VCaP (cell line): Measurements from ENCODE around the gene POLR2E.

Experiments used
- H3K27ac ChIP-seq: fragments of 450-650 bp; 2 replicates; pipeline ENCODE4 v1.5.1; 2017
- TF ChIP-seq, protein P1 (sequence below): fragments of 450-650 bp; conservative IDR thresholded peaks from 2 replicates; pipeline ENCODE4 v1.5.1; 2017; ENCODE audit warnings: mild to moderate bottlenecking, moderate library complexity

POLR2E gene

DNA sequence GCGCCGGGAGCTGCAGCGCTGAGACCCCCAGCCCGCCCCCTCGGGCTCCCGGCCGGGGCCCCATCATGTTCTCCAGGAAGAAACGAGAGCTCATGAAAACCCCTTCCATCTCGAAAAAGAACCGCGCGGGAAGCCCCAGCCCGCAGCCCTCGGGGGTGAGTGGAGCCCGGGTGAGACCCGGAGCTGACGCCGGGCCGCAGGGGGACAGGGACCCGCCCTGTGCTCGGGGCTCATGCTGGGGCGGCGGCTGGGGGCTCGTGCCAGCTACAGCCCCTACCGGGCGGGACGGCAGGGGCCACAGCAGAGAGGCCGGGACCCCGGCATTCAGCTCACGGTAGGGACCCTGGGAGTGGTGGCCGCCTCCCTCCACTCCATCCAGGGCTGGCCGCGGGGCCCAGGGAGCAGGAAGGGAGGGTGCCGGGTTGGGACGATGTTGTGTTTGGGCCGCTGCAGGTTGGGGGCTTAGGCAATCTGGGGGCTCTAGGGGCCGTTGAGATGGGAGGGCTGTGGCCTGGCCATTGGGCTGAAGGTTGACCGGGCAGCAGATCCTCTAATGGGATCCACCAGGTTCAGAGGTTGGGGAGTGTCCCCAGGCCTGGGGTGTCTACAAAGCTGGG is 27.7 kb downstream of the POLR2E start:
- no peak overlapping the region; the same call in 1 of the 2 replicates for H3K27ac ChIP-seq
- TF ChIP-seq, protein P1, sequence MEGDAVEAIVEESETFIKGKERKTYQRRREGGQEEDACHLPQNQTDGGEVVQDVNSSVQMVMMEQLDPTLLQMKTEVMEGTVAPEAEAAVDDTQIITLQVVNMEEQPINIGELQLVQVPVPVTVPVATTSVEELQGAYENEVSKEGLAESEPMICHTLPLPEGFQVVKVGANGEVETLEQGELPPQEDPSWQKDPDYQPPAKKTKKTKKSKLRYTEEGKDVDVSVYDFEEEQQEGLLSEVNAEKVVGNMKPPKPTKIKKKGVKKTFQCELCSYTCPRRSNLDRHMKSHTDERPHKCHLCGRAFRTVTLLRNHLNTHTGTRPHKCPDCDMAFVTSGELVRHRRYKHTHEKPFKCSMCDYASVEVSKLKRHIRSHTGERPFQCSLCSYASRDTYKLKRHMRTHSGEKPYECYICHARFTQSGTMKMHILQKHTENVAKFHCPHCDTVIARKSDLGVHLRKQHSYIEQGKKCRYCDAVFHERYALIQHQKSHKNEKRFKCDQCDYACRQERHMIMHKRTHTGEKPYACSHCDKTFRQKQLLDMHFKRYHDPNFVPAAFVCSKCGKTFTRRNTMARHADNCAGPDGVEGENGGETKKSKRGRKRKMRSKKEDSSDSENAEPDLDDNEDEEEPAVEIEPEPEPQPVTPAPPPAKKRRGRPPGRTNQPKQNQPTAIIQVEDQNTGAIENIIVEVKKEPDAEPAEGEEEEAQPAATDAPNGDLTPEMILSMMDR = no peak

DNA sequence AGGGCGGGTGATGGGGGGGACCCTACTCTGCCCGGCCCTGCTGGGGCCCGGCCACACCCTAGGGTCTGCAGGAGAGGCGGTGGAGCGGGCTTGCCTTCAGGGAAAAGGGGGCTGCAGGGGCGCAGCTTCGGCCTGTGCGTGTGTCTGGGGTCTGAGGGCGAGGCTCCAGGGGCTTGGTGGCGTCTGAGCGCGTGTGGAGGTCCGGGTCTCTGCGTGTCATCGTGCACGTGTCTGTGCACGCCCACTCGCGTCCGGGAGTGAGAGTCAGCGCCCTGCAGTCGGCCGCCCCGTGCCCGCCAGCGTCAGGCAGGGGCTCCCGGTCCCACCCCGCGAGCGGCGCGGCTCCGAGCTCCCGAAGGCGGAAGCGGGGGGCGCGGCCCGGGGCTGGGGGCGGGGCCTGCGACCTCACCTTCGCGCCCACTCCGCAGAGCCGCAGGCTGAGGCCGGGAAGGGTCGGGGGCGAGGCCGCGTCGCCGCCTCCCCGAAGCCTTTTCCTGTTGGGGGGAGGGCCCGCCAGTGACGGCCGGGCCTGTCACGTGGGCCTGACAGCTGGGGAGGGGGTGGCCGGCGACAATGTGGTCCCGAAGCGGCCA is 28.3 kb downstream of the POLR2E start, which contains the start of gene ARHGAP45:
TSS of gene ARHGAP45 (plus strand) at position 420 of the 593 bp plus-strand sequence. CDS start 239 bp downstream, outside the sequence.
- TF ChIP-seq, protein P1 = no peak
- no peak within 1 kb of the TSS; the same call in 1 of the 2 replicates for H3K27ac ChIP-seq

DNA sequence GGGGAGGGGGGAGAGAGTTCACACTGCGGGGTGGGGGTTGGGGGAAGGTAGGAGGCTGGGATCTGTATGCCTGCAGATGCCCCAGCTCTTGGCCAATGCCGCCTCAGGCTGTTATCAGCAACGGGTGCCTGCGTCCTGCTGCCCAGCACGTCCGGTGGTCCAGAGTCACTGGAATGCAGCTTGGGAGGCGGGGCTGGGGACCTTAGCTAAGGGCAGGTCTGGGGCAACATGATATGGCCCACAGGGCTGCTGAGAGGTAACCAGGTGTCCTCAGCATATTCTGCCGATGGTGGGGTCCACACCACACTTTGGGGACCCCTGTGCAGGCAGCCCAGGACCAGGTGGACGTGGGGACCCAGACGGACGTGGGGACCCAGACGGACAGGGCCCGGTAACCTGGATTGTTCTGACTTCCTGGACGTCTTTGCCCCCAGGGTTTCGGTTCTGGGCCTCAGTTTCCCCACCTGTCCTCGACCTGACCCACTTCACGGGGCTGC is 28.9 kb downstream of the POLR2E start:
- TF ChIP-seq, protein P1 = no peak
- H3K27ac ChIP-seq = no peak overlapping the region

DNA sequence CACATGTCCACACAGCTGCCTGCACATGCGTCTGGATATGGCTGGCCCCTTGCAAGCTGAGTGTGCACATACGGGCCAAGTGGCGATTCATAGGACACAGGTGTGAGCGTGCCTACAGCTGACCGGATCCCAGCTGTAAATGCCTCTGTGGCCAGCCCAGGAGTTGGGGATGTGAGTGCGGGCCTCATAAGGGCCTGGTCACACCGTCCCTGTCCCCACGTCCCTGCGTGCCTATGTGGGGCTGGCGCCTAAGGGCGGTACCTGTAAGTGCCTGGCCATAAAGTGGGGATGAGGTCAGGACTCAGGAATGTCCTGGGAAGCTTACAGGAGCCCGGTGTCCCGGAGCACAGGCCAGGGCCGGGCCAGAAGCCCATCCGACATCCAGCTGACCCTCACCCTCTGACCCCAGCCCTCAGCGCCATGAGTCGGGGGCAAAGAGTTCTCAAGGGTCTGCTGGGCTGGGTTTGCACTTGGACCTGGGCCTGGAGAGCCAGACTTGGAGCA is 29.5 kb downstream of the POLR2E start:
- no peak overlapping the region for H3K27ac ChIP-seq
- TF ChIP-seq, protein P1 = no peak

GRCh38 chr19:1064661-1065605 is 30.2 kb downstream of the POLR2E start:
- TF ChIP-seq, protein P1 = peak; percentile 85
- H3K27ac ChIP-seq = no peak overlapping the region

- TF ChIP-seq, protein P1 = no peak
- no peak overlapping the region for H3K27ac ChIP-seq
Measured at GRCh38 chr19:1063909-1064660, 31.1 kb downstream of the POLR2E start.
